Liver (tissue), 3 donors: Measurements from ENCODE around the gene SMOC2.

ENCODE experiments used
- EGR1 ChIP-seq, 2 donors: IDR thresholded peaks; 2 replicates each; pipeline ENCODE4 v1.6.1; 2016 to 2018; ENCODE audit warnings: antibody characterized with exemption in 2 of 2, low read depth in 2 of 2
- FOXA1 ChIP-seq: IDR thresholded peaks from 2 replicates; pipeline ENCODE4 v1.6.1; 2016; ENCODE audit warnings: antibody characterized with exemption
- GABPA ChIP-seq, 2 donors: IDR thresholded peaks in 1 of 2; conservative IDR thresholded peaks in 1 of 2; 2 replicates each; pipeline ENCODE4 v1.6.1; 2016; ENCODE audit warnings: antibody characterized with exemption in 2 of 2, mild to moderate bottlenecking in 1 of 2, moderate library complexity in 1 of 2
- RAD21 ChIP-seq, 2 donors: IDR thresholded peaks; 2 replicates each; pipeline ENCODE4 v1.6.1; 2016; ENCODE audit warnings: antibody characterized with exemption in 2 of 2, mild to moderate bottlenecking in 2 of 2
- TAF1 ChIP-seq: conservative IDR thresholded peaks from 2 replicates; pipeline ENCODE4 v1.6.1; 2016; ENCODE audit warnings: antibody characterized with exemption, mild to moderate bottlenecking
- YY1 ChIP-seq: IDR thresholded peaks from 2 replicates; pipeline ENCODE4 v1.6.1; 2016; ENCODE audit warnings: antibody characterized with exemption, mild to moderate bottlenecking
- TF ChIP-seq, protein P1 (sequence below): fragments of 150-350 bp; IDR thresholded peaks from 2 replicates; pipeline ENCODE4 v1.5.1; 2017; ENCODE audit warnings: improper control_type of control experiment, low read depth, low read length; ENCODE audit not compliant: missing input control
- TF ChIP-seq, protein P2 (sequence below): IDR thresholded peaks from 2 replicates; pipeline ENCODE4 v1.6.1; 2016; ENCODE audit warnings: antibody characterized with exemption
- TF ChIP-seq, protein P3 (sequence below): IDR thresholded peaks from 2 replicates; pipeline ENCODE4 v1.6.1; 2016; ENCODE audit warnings: antibody characterized with exemption
- TF ChIP-seq, protein P4 (sequence below): IDR thresholded peaks from 2 replicates; pipeline ENCODE4 v1.6.1; 2016; ENCODE audit warnings: antibody characterized with exemption, mild to moderate bottlenecking
- donor health status: healthy.
- donor health status: healthy.

DNA sequence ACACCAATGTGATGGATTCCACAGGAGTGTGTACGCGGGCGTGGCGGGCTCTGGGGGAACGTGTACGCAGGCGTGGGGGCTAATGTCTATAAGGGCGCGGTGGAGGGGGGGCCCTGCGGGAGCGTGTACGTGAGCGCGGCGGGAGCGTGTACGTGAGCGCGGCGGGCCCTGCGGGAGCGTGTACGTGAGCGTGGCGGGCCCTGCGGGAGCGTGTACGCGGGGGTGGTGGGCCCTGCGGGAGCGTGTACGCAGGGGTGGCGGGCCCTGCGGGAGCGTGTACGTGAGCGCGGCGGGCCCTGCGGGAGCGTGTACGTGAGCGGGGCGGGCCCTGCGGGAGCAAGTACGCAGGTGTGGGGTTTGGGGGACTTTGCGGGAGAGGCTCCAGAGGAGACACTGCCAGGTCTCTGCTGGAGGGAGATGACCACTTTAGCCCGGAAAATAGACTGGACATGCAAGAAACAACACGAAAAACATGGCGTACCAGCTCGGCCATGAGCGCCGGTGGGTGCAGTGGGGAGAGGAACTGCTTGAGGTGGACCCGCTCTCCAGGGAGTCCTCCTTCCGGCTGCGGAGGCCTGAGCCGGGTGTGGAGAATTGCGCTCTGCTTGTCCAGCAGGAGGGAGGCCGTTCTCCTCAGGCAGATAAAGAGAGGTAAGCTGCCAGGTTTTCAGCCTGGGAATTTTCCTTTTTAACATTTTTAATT lies 27.8 kb upstream of the SMOC2 start:
- TF ChIP-seq, protein P1, sequence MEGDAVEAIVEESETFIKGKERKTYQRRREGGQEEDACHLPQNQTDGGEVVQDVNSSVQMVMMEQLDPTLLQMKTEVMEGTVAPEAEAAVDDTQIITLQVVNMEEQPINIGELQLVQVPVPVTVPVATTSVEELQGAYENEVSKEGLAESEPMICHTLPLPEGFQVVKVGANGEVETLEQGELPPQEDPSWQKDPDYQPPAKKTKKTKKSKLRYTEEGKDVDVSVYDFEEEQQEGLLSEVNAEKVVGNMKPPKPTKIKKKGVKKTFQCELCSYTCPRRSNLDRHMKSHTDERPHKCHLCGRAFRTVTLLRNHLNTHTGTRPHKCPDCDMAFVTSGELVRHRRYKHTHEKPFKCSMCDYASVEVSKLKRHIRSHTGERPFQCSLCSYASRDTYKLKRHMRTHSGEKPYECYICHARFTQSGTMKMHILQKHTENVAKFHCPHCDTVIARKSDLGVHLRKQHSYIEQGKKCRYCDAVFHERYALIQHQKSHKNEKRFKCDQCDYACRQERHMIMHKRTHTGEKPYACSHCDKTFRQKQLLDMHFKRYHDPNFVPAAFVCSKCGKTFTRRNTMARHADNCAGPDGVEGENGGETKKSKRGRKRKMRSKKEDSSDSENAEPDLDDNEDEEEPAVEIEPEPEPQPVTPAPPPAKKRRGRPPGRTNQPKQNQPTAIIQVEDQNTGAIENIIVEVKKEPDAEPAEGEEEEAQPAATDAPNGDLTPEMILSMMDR = no peak
- TF ChIP-seq FOXA1 (no peak), RAD21 (IDR thresholded peaks at IDR 0.05) (no peak), TAF1 (no peak), GABPA (IDR thresholded peaks at IDR 0.05 in 1 of 2, conservative IDR thresholded peaks at IDR 0.05 in 1 of 2) (no peak), EGR1 (IDR thresholded peaks at IDR 0.05; ENCODE audit: low read depth in 2 of 2) (no peak), YY1 (no peak)
- TF ChIP-seq, protein P2, sequence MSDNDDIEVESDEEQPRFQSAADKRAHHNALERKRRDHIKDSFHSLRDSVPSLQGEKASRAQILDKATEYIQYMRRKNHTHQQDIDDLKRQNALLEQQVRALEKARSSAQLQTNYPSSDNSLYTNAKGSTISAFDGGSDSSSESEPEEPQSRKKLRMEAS = no peak
- TF ChIP-seq, protein P3, sequence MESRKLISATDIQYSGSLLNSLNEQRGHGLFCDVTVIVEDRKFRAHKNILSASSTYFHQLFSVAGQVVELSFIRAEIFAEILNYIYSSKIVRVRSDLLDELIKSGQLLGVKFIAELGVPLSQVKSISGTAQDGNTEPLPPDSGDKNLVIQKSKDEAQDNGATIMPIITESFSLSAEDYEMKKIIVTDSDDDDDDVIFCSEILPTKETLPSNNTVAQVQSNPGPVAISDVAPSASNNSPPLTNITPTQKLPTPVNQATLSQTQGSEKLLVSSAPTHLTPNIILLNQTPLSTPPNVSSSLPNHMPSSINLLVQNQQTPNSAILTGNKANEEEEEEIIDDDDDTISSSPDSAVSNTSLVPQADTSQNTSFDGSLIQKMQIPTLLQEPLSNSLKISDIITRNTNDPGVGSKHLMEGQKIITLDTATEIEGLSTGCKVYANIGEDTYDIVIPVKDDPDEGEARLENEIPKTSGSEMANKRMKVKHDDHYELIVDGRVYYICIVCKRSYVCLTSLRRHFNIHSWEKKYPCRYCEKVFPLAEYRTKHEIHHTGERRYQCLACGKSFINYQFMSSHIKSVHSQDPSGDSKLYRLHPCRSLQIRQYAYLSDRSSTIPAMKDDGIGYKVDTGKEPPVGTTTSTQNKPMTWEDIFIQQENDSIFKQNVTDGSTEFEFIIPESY = no peak
- TF ChIP-seq, protein P4, sequence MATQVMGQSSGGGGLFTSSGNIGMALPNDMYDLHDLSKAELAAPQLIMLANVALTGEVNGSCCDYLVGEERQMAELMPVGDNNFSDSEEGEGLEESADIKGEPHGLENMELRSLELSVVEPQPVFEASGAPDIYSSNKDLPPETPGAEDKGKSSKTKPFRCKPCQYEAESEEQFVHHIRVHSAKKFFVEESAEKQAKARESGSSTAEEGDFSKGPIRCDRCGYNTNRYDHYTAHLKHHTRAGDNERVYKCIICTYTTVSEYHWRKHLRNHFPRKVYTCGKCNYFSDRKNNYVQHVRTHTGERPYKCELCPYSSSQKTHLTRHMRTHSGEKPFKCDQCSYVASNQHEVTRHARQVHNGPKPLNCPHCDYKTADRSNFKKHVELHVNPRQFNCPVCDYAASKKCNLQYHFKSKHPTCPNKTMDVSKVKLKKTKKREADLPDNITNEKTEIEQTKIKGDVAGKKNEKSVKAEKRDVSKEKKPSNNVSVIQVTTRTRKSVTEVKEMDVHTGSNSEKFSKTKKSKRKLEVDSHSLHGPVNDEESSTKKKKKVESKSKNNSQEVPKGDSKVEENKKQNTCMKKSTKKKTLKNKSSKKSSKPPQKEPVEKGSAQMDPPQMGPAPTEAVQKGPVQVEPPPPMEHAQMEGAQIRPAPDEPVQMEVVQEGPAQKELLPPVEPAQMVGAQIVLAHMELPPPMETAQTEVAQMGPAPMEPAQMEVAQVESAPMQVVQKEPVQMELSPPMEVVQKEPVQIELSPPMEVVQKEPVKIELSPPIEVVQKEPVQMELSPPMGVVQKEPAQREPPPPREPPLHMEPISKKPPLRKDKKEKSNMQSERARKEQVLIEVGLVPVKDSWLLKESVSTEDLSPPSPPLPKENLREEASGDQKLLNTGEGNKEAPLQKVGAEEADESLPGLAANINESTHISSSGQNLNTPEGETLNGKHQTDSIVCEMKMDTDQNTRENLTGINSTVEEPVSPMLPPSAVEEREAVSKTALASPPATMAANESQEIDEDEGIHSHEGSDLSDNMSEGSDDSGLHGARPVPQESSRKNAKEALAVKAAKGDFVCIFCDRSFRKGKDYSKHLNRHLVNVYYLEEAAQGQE = no peak
